Astrocyte of the cerebellum (primary cell): ENCODE results near the gene PXYLP1.

Experiments
- DNase-seq: peaks from one replicate; pipeline ENCODE4 v3.0.0-alpha.2; 2011; ENCODE audit warnings: low read depth
- H3K4me3 ChIP-seq: 2 replicates; pipeline ENCODE4 v1.5.1; 2011; ENCODE audit warnings: mild to moderate bottlenecking, low read depth, low read length, moderate library complexity
- CTCF ChIP-seq: IDR thresholded peaks from 2 replicates; pipeline ENCODE4 v1.5.1; 2012; ENCODE audit warnings: low read length, low read depth, moderate library complexity, mild to moderate bottlenecking; ENCODE audit errors: missing control alignments
- in situ Hi-C: cut with HindIII; loops from 2 replicates; pipeline ENCODE4 v1.10.0; 2017; ENCODE audit warnings: low sequenced_read_pairs

Gene PXYLP1

GRCh38 chr3:141335531-141336061, 104.0 kb downstream of the PXYLP1 start:
- no peak for DNase-seq
- no peak for TF ChIP-seq CTCF
- in situ Hi-C loops, result no loop called here
- H3K4me3 ChIP-seq, result no peak overlapping the region

GRCh38 chr3:141336672-141337522, 105.3 kb downstream of the PXYLP1 start:
- DNase-seq, result peak; percentile 23
- in situ Hi-C loops, result no loop called here
- no peak overlapping the region for H3K4me3 ChIP-seq
- no peak for TF ChIP-seq CTCF

- no peak for DNase-seq
- in situ Hi-C loops, result no loop called here
- H3K4me3 ChIP-seq, result no peak overlapping the region
- TF ChIP-seq CTCF, result no peak
Observed at GRCh38 chr3:141337523-141337854, 105.9 kb downstream of the PXYLP1 start.

GRCh38 chr3:141337991-141338390, 106.4 kb downstream of the PXYLP1 start:
- no peak for TF ChIP-seq CTCF
- no peak for DNase-seq

GRCh38 chr3:141338881-141339280, 107.3 kb downstream of the PXYLP1 start:
- no peak for TF ChIP-seq CTCF
- no peak for DNase-seq
- in situ Hi-C loops, result no loop called here
- no peak overlapping the region for H3K4me3 ChIP-seq

More at GRCh38 chr3:141337991-141338390, 106.4 kb downstream of the PXYLP1 start:
- in situ Hi-C loops, result no loop called here
- no peak overlapping the region for H3K4me3 ChIP-seq

GRCh38 chr3:141341536-141341935, 109.9 kb downstream of the PXYLP1 start:
- no peak for DNase-seq
- in situ Hi-C loops, result no loop called here
- no peak overlapping the region for H3K4me3 ChIP-seq
- no peak for TF ChIP-seq CTCF
